ENCODE measurements around the gene SMOC1.

The SMOC1 gene

DNA sequence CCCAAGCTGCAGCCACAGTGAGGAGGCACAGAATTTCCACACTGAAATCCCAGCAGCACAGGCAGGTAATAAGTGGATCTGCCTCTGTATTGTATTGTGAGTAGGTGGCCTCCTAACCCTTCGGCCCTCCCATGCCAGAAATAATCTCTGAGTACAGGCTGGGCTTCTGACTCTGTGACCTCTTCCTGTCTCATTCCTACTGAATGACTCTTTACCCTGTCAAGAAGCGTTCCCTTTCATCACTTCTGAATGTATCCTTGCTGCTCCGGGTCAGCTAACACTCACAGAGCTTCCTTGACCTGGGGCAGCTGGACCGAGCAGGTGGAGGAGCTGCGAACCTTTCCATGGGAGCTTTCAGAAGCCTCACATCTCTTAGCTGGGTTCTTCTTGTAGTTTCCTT is 190.0 kb downstream of the SMOC1 start:
- no peak overlapping the region for H2BK15ac ChIP-seq (ENCODE audit: low read depth, poor library complexity, severe bottlenecking)
- H3K9me3 ChIP-seq (ENCODE audit: control insufficient read depth, low read length): no peaks in the 10 kb centered on the region
- H3K4ac ChIP-seq (ENCODE audit: low read depth in 1 of 2, low read length in 2 of 2): no peak overlapping the region
- 69% methylated on average over 5 of the region's 5 CpGs for WGBS
- H2AK5ac ChIP-seq (ENCODE audit: low read length, severe bottlenecking): no peak overlapping the region
- H3K4me2 ChIP-seq (ENCODE audit: low read length, poor library complexity, severe bottlenecking): no peak overlapping the region
- no peak overlapping the region for H4K91ac ChIP-seq (ENCODE audit: low read length)
- no peak overlapping the region for H3K14ac ChIP-seq (ENCODE audit: low read length in 2 of 2)
- H3K36me3 ChIP-seq (ENCODE audit: control insufficient read depth in 1 of 2, insufficient read depth in 2 of 2, low read depth in 1 of 2, low read length in 2 of 2): no peaks in the 10 kb centered on the region
- H2BK5ac ChIP-seq (ENCODE audit: low read depth, low read length, poor library complexity, severe bottlenecking): no peak overlapping the region
- no peak overlapping the region for H3K4me3 ChIP-seq (ENCODE audit: insufficient read depth in 1 of 2, low read depth in 1 of 2, low read length in 2 of 2)
- no peak overlapping the region for H4K8ac ChIP-seq (ENCODE audit: low read length)
- H2AFZ ChIP-seq (ENCODE audit: low read depth, low read length): no peak overlapping the region
- no peaks in the 10 kb centered on the region for H3K4me1 ChIP-seq (ENCODE audit: control insufficient read depth, insufficient read depth, low read depth, low read length)
- H2BK120ac ChIP-seq (ENCODE audit: low read depth, low read length): no peak overlapping the region
- H2BK12ac ChIP-seq (ENCODE audit: low read length in 2 of 2): no peak overlapping the region
- H3K79me1 ChIP-seq (replicated peaks; ENCODE audit: low read length, poor library complexity, severe bottlenecking): no peaks in the 10 kb centered on the region
- H3K18ac ChIP-seq (ENCODE audit: low read depth in 1 of 2, low read length in 2 of 2): no peak overlapping the region
- no peak overlapping the region for H3K27ac ChIP-seq (ENCODE audit: low read length, poor library complexity, severe bottlenecking)
- no peak overlapping the region for H3K9ac ChIP-seq (ENCODE audit: low read length)
- H3K27me3 ChIP-seq (ENCODE audit: control insufficient read depth in 1 of 2, insufficient read depth in 1 of 2, low read length in 2 of 2): peaks cover 11 to 27% of the 10 kb centered on the region in 2 experiments
- no peak overlapping the region for H3K23ac ChIP-seq (ENCODE audit: low read length in 2 of 2)
- DNase-seq: no peak

DNA sequence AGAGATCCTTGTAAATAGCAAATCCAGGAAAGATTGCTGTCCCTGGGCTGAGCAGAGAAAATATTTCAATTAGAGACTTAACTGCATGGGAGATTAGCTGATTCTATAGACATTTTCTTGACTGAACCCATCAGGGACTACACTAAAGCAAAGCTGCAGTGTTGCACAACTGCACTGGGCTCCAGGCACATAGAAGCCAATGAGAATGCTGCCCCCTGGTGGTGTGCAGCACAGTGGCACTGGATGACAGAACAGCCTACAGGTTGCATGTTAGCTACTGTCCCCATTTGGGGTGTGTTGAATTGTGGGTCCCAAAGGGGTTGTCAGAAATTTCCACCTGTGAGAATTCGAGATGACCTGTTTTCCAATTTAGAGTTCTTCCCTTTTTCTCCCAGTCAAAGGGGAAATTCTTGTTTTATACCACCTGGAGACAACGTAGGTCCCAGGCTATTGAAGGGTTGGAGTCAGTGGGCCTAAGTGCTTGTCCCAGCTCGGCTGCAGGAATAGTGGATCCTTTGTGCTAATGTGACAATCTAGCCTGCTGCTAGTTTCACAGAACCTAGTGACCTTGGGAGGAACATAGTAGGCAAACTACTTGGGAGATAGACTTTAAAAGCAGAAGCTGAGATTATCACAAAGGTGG is 194.8 kb downstream of the SMOC1 start:
- WGBS: 41% methylated on average over 3 of the region's 3 CpGs
- H3K4me3 ChIP-seq (ENCODE audit: insufficient read depth in 1 of 2, low read depth in 1 of 2, low read length in 2 of 2): no peak overlapping the region

DNA sequence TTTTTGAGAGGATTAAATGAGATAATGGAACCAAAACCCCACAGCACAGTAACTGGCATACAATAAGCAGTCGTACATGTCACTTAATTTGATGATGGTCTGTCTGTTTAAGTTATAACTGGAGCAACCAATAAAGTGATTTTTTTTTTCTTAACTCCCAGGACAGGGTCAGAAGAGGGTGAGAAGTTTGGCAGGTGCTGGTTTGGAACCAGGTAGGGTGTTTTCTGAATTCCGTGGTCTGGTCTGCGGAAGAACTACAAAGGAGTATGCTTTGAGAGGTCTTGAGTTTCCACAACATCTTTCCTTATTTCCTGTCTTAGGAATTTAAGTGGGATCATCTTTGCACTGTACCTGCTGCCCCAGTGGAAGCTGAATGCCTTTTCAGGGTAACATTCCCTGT is 197.8 kb downstream of the SMOC1 start:
- Histone ChIP-seq H3K4me1 (ENCODE audit: control insufficient read depth, insufficient read depth, low read depth, low read length) (no peaks in the 10 kb centered on the region), H3K23ac (ENCODE audit: low read length in 2 of 2) (no peak overlapping the region), H3K27ac (ENCODE audit: low read length, poor library complexity, severe bottlenecking) (no peak overlapping the region), H2BK12ac (ENCODE audit: low read length in 2 of 2) (no peak overlapping the region), H3K79me1 (replicated peaks; ENCODE audit: low read length, poor library complexity, severe bottlenecking) (no peaks in the 10 kb centered on the region), H2BK5ac (ENCODE audit: low read depth, low read length, poor library complexity, severe bottlenecking) (no peak overlapping the region), H2BK15ac (ENCODE audit: low read depth, poor library complexity, severe bottlenecking) (no peak overlapping the region), H3K9me3 (ENCODE audit: control insufficient read depth, low read length) (no peaks in the 10 kb centered on the region), H3K9ac (ENCODE audit: low read length) (no peak overlapping the region), H2AFZ (ENCODE audit: low read depth, low read length) (no peak overlapping the region), H2AK5ac (ENCODE audit: low read length, severe bottlenecking) (no peak overlapping the region), H3K4ac (ENCODE audit: low read depth in 1 of 2, low read length in 2 of 2) (no peak overlapping the region), H3K27me3 (ENCODE audit: control insufficient read depth in 1 of 2, insufficient read depth in 1 of 2, low read length in 2 of 2) (peaks cover 17 to 25% of the 10 kb centered on the region in 2 experiments), H4K8ac (ENCODE audit: low read length) (no peak overlapping the region), H3K4me3 (ENCODE audit: insufficient read depth in 1 of 2, low read depth in 1 of 2, low read length in 2 of 2) (no peak overlapping the region), H4K91ac (ENCODE audit: low read length) (no peak overlapping the region), H3K14ac (ENCODE audit: low read length in 2 of 2) (no peak overlapping the region), H3K4me2 (ENCODE audit: low read length, poor library complexity, severe bottlenecking) (no peak overlapping the region), H3K18ac (ENCODE audit: low read depth in 1 of 2, low read length in 2 of 2) (no peak overlapping the region), H2BK120ac (ENCODE audit: low read depth, low read length) (no peak overlapping the region), H3K36me3 (ENCODE audit: control insufficient read depth in 1 of 2, insufficient read depth in 2 of 2, low read depth in 1 of 2, low read length in 2 of 2) (no peaks in the 10 kb centered on the region)
- no peak for DNase-seq
- 91% methylated on average over 3 of the region's 3 CpGs for WGBS

More for the DNA sequence above, 194.8 kb downstream of the SMOC1 start:
- Histone ChIP-seq H2BK12ac (ENCODE audit: low read length in 2 of 2) (no peak overlapping the region), H3K23ac (ENCODE audit: low read length in 2 of 2) (no peak overlapping the region), H4K91ac (ENCODE audit: low read length) (no peak overlapping the region), H3K4ac (ENCODE audit: low read depth in 1 of 2, low read length in 2 of 2) (no peak overlapping the region), H3K27ac (ENCODE audit: low read length, poor library complexity, severe bottlenecking) (no peak overlapping the region), H3K18ac (ENCODE audit: low read depth in 1 of 2, low read length in 2 of 2) (no peak overlapping the region), H3K9ac (ENCODE audit: low read length) (no peak overlapping the region), H3K9me3 (ENCODE audit: control insufficient read depth, low read length) (no peaks in the 10 kb centered on the region), H4K8ac (ENCODE audit: low read length) (no peak overlapping the region), H3K79me1 (replicated peaks; ENCODE audit: low read length, poor library complexity, severe bottlenecking) (no peaks in the 10 kb centered on the region), H3K4me1 (ENCODE audit: control insufficient read depth, insufficient read depth, low read depth, low read length) (no peaks in the 10 kb centered on the region), H3K36me3 (ENCODE audit: control insufficient read depth in 1 of 2, insufficient read depth in 2 of 2, low read depth in 1 of 2, low read length in 2 of 2) (no peaks in the 10 kb centered on the region), H3K4me2 (ENCODE audit: low read length, poor library complexity, severe bottlenecking) (no peak overlapping the region), H2AK5ac (ENCODE audit: low read length, severe bottlenecking) (no peak overlapping the region), H3K14ac (ENCODE audit: low read length in 2 of 2) (no peak overlapping the region), H2BK120ac (ENCODE audit: low read depth, low read length) (no peak overlapping the region), H2BK5ac (ENCODE audit: low read depth, low read length, poor library complexity, severe bottlenecking) (no peak overlapping the region), H2AFZ (ENCODE audit: low read depth, low read length) (no peak overlapping the region), H3K27me3 (ENCODE audit: control insufficient read depth in 1 of 2, insufficient read depth in 1 of 2, low read length in 2 of 2) (peaks cover 15 to 31% of the 10 kb centered on the region in 2 experiments), H2BK15ac (ENCODE audit: low read depth, poor library complexity, severe bottlenecking) (no peak overlapping the region)
- peak; percentile 21 for DNase-seq

DNA sequence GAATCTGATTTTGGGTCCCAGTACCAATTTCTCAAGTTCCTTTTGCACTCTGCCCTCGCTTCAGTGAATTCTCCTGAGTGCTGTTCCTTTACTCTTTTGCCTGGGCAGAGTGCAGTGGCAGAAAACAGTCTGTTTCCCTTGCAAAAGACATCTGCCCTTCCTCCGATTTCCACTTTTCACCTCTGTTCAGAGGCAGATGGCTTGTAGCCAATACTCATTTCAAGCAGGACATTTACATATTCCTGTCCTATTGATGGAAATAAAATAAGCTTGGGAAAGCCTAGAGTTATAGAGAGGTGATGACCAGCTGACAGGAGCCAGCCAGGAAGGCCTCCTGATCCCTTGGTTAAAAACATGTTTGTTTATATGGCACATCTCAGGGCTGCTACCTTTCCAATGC is 198.5 kb downstream of the SMOC1 start:
- WGBS: 51% methylated on average over 2 of the region's 2 CpGs
- Histone ChIP-seq H3K4ac (ENCODE audit: low read depth in 1 of 2, low read length in 2 of 2) (no peak overlapping the region), H2AFZ (ENCODE audit: low read depth, low read length) (no peak overlapping the region)

More for the DNA sequence above, 198.5 kb downstream of the SMOC1 start:
- H2BK15ac ChIP-seq (ENCODE audit: low read depth, poor library complexity, severe bottlenecking): no peak overlapping the region
- H3K9ac ChIP-seq (ENCODE audit: low read length): no peak overlapping the region
- H3K23ac ChIP-seq (ENCODE audit: low read length in 2 of 2): no peak overlapping the region
- no peak overlapping the region for H3K4me3 ChIP-seq (ENCODE audit: insufficient read depth in 1 of 2, low read depth in 1 of 2, low read length in 2 of 2)
- no peak for DNase-seq
- H3K27me3 ChIP-seq (ENCODE audit: control insufficient read depth in 1 of 2, insufficient read depth in 1 of 2, low read length in 2 of 2): peaks cover 21 to 27% of the 10 kb centered on the region in 2 experiments
- H3K9me3 ChIP-seq (ENCODE audit: control insufficient read depth, low read length): no peaks in the 10 kb centered on the region
- no peak overlapping the region for H3K18ac ChIP-seq (ENCODE audit: low read depth in 1 of 2, low read length in 2 of 2)
- no peaks in the 10 kb centered on the region for H3K79me1 ChIP-seq (replicated peaks; ENCODE audit: low read length, poor library complexity, severe bottlenecking)
- H2AK5ac ChIP-seq (ENCODE audit: low read length, severe bottlenecking): no peak overlapping the region
- no peak overlapping the region for H2BK12ac ChIP-seq (ENCODE audit: low read length in 2 of 2)
- no peak overlapping the region for H4K8ac ChIP-seq (ENCODE audit: low read length)
- no peak overlapping the region for H4K91ac ChIP-seq (ENCODE audit: low read length)
- no peaks in the 10 kb centered on the region for H3K4me1 ChIP-seq (ENCODE audit: control insufficient read depth, insufficient read depth, low read depth, low read length)
- no peak overlapping the region for H3K14ac ChIP-seq (ENCODE audit: low read length in 2 of 2)
- no peak overlapping the region for H3K4me2 ChIP-seq (ENCODE audit: low read length, poor library complexity, severe bottlenecking)
- no peak overlapping the region for H2BK5ac ChIP-seq (ENCODE audit: low read depth, low read length, poor library complexity, severe bottlenecking)
- no peak overlapping the region for H2BK120ac ChIP-seq (ENCODE audit: low read depth, low read length)
- H3K27ac ChIP-seq (ENCODE audit: low read length, poor library complexity, severe bottlenecking): no peak overlapping the region
- H3K36me3 ChIP-seq (ENCODE audit: control insufficient read depth in 1 of 2, insufficient read depth in 2 of 2, low read depth in 1 of 2, low read length in 2 of 2): no peaks in the 10 kb centered on the region

All from mesenchymal stem cell (in vitro differentiated cells and primary cell).